Measurements from ENCODE around the gene HNRNPA3. TPM values are rescaled to one million over a fixed set of nuclear protein-coding genes. Genes with fewer than 3 reads are reported as not detected.

The HNRNPA3 gene
- total RNA-seq, 1 donor from 2014 or later = 304 TPM

GRCh38 chr2:177241711-177242120 is 29.1 kb downstream of the HNRNPA3 start:
- H3K9me3 Mint-ChIP-seq = no peaks in the 10 kb centered on the region
- H3K4me3 Mint-ChIP-seq = peak overlapping the region; percentile 57
- peak overlapping the region; percentile 97 for H3K27ac Mint-ChIP-seq
- no peak for TF ChIP-seq CTCF (conservative IDR thresholded peaks at IDR 0.05)
- DNase-seq (ENCODE audit: extremely low spot score, unreplicated experiment) = no peak
- peaks cover 6% of the 10 kb centered on the region for H3K36me3 Mint-ChIP-seq
- no peaks in the 10 kb centered on the region for H3K27me3 Mint-ChIP-seq
- H3K4me1 Mint-ChIP-seq (ENCODE audit: unreplicated experiment) = peaks cover 60% of the 10 kb centered on the region

GRCh38 chr2:177242121-177242987 is 29.8 kb downstream of the HNRNPA3 start:
- H3K36me3 Mint-ChIP-seq = peaks cover 6% of the 10 kb centered on the region
- no peaks in the 10 kb centered on the region for H3K9me3 Mint-ChIP-seq
- H3K4me3 Mint-ChIP-seq = peak overlapping the region; percentile 57
- H3K27me3 Mint-ChIP-seq = no peaks in the 10 kb centered on the region
- H3K4me1 Mint-ChIP-seq (ENCODE audit: unreplicated experiment) = peaks cover 60% of the 10 kb centered on the region
- TF ChIP-seq CTCF (conservative IDR thresholded peaks at IDR 0.05) = no peak
- DNase-seq (ENCODE audit: extremely low spot score, unreplicated experiment) = no peak
- peak overlapping the region; percentile 97 for H3K27ac Mint-ChIP-seq

- H3K27ac Mint-ChIP-seq = peak overlapping the region; percentile 97
- TF ChIP-seq CTCF (conservative IDR thresholded peaks at IDR 0.05) = no peak
- H3K4me3 Mint-ChIP-seq = peak overlapping the region; percentile 57
- no peaks in the 10 kb centered on the region for H3K27me3 Mint-ChIP-seq
- H3K9me3 Mint-ChIP-seq = no peaks in the 10 kb centered on the region
- peaks cover 6% of the 10 kb centered on the region for H3K36me3 Mint-ChIP-seq
- peaks cover 57% of the 10 kb centered on the region for H3K4me1 Mint-ChIP-seq (ENCODE audit: unreplicated experiment)
- no peak for DNase-seq (ENCODE audit: extremely low spot score, unreplicated experiment)
Observed at GRCh38 chr2:177243073-177243472, 30.5 kb downstream of the HNRNPA3 start.

GRCh38 chr2:177243476-177243875 is 30.9 kb downstream of the HNRNPA3 start:
- peaks cover 7% of the 10 kb centered on the region for H3K36me3 Mint-ChIP-seq
- peak overlapping the region; percentile 23 for H3K4me3 Mint-ChIP-seq
- DNase-seq (ENCODE audit: extremely low spot score, unreplicated experiment) = no peak
- H3K27ac Mint-ChIP-seq = peak overlapping the region; percentile 97
- H3K4me1 Mint-ChIP-seq (ENCODE audit: unreplicated experiment) = peaks cover 53% of the 10 kb centered on the region
- H3K27me3 Mint-ChIP-seq = no peaks in the 10 kb centered on the region
- H3K9me3 Mint-ChIP-seq = no peaks in the 10 kb centered on the region
- TF ChIP-seq CTCF (conservative IDR thresholded peaks at IDR 0.05) = no peak

GRCh38 chr2:177244244-177244771 is 31.7 kb downstream of the HNRNPA3 start:
- Mint-ChIP-seq H3K9me3 (no peaks in the 10 kb centered on the region), H3K27ac (peak overlapping the region; percentile 66), H3K4me1 (ENCODE audit: unreplicated experiment) (peaks cover 47% of the 10 kb centered on the region), H3K27me3 (no peaks in the 10 kb centered on the region), H3K4me3 (no peak overlapping the region), H3K36me3 (peaks cover 10% of the 10 kb centered on the region)
- TF ChIP-seq CTCF (conservative IDR thresholded peaks at IDR 0.05) = no peak
- DNase-seq (ENCODE audit: extremely low spot score, unreplicated experiment) = no peak
